HG03135 (cell line): Measurements from ENCODE around the gene ZNF407.

ENCODE experiments used
- ATAC-seq: cut with Tn5 transposase; IDR thresholded peaks from one replicate; pipeline ENCODE4 v1.9.1; 2021; ENCODE audit warnings: mild to moderate bottlenecking, moderate library complexity; ENCODE audit not compliant: unreplicated experiment

The ZNF407 gene

DNA sequence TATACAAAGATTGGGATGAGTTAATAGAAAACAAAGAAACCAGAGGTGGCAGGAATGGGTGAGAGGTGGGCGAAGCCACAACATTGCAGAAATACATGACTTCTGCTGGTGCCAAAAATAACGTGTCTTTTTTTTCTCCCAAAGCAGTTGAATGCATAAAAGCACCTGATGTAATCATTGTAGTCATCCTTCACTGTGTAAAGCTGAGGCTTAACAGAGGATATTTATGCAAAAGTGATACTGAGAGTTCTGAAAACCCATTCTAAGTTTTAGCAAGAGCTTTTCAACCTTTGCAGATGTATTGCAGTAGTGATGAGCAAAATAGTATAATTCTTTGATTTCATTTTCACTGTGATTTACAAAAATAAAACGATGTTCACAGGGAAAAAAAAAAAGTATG is 438.3 kb downstream of the ZNF407 start:
- no peak for ATAC-seq

- ATAC-seq: no peak
These were observed 439.4 kb downstream of the ZNF407 start for GRCh38 chr18:75036917-75037688.

DNA sequence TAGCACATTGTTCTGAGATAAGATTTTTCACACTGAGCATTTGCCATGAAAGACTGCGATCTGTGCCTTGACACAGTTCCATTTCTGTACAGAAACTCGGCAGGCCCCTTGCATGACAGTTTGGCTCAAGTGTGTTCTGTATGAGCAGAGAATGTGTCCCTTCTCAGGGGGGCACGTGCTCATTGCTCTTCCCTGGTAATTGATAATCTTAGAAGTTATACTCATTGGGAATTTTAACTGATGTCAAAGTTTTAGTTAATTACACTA is 440.0 kb downstream of the ZNF407 start:
- ATAC-seq: no peak

DNA sequence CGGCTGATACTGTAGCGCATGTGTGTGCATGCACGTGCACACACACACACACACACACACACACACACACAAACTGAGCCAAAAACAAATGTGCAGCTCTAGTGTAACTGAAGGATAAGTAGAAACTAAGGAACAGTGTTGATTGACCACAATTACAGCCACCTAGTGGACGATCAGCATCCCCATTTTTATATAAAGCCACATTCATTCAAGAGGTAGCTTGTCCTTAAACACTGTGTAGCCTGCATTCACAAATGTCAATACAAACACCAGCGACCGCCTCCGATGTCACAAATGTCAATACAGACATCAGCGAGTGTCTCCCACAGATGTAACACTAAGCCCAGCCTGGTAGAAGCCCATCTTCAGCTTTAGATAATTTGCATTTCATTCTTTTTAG is 443.9 kb downstream of the ZNF407 start:
- ATAC-seq: no peak

GRCh38 chr18:75043478-75043877 is 445.8 kb downstream of the ZNF407 start:
- ATAC-seq: no peak

DNA sequence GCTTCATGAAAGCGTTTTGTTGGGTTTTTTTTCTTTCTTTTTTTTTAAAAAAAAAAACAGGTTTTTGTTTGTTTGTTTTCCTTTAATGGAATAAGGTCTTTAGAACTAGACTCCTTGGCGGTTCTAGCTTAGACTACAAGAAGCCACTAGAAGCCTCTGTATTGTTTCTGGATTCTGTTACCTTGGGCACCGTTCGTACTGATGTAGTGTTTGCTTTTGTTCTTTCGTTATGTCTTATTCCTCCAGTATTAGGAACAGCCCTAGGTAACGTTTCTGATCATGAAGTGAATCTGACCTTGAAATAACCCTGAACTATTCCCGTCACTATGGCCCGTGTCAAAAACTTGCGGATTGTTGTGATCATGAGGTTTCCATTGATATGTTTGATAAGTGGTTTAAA is 446.6 kb downstream of the ZNF407 start:
- ATAC-seq: no peak

- no peak for ATAC-seq
These were observed 447.1 kb downstream of the ZNF407 start for GRCh38 chr18:75044791-75045190.

DNA sequence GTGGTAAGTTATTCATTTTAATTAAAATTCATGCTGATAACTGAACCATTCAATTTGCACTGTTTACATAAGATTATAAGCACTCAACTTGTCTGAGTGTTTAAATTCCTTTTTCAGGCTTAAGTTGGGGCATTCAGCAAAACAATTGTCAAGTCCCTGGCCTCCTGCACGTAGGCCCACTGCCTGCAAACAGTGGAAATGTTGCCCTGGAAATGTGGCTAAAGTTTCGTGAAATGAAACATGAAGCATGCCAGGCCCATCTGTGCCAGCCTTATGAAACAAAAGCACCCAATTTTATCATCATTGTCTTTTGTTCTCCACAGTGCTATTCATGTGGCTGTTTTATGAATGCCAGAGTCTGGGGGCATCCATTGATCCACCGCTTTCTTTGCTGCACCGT is 447.6 kb downstream of the ZNF407 start:
- no peak for ATAC-seq

GRCh38 chr18:75047240-75047961 is 449.7 kb downstream of the ZNF407 start:
- no peak for ATAC-seq

GRCh38 chr18:75048776-75049454 is 451.2 kb downstream of the ZNF407 start:
- ATAC-seq: no peak

DNA sequence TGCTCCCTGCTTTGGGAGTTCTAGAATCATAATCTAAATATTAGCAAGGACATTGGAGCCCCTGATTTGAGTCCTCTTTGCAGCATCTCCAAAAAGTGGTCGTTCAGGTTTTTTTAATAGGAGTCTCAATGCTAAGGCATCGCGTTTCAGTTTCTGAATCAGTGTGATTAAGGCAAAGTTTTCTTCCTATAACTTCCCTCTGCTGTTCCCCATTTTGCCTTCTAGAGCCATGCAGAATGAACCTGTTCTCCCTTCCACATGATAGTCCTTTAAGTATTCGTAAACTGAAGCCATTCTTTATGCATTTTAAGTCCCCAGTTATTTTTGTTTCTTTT is 451.8 kb downstream of the ZNF407 start:
- no peak for ATAC-seq

GRCh38 chr18:75051757-75052156 is 454.1 kb downstream of the ZNF407 start:
- no peak for ATAC-seq

- ATAC-seq: no peak
These were observed 454.8 kb downstream of the ZNF407 start for GRCh38 chr18:75052475-75052874.

DNA sequence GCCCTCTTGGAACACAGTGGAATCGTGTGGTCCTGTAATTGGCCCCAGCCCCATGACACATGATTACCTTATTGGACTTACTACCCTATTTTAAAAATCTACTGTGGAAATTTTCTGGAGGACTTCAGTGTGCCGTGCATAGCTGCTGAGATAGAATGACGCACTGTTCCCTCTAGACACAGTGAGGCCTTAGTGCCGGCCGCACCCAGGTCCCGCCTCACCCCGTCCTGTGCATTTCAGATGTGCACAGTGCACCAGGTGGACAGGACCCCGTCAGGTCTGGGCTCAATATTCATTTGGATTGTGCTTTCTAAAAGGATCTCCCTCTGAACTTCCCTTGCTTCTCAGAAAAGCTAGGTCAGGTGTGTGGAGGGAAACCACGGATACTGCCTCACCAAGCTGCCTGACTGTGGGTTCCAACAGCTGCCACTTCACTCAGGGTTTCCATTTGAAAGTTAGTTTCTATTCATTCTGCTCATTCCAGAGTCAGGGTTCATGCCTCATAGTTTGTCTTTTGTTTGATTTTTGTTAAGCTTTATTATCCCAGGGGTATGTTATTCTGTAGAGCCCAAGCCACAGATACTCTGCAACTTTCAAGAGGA is 455.5 kb downstream of the ZNF407 start:
- no peak for ATAC-seq

DNA sequence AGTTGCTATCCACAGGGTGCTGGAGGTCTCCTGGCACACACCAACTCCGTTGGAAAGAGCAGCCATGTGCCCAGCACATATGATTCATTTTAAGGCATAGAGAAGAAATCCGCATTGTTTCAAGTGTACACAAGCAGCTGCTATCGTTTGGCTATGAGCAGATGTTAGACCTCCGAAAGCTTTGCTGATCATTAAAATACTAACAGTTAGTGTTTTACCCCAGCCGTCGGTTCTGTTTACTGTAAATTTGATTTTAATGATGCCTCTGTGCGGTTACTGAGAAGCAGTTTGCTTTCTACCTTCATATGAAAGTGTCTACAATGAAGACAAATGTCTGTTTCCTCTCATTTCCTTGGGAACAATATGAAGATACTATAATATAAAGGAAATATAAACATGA is 456.4 kb downstream of the ZNF407 start:
- no peak for ATAC-seq

- no peak for ATAC-seq
These were observed 456.9 kb downstream of the ZNF407 start for GRCh38 chr18:75054611-75055010.

- ATAC-seq: no peak
These were observed 459.7 kb downstream of the ZNF407 start for GRCh38 chr18:75057169-75057960.

- ATAC-seq: no peak
These were observed 462.5 kb downstream of the ZNF407 start for GRCh38 chr18:75060185-75060584.

GRCh38 chr18:75062297-75062886 is 464.7 kb downstream of the ZNF407 start:
- ATAC-seq: no peak

- no peak for ATAC-seq
These were observed 465.5 kb downstream of the ZNF407 start for GRCh38 chr18:75063196-75063595.
